HCT116 (cell line): ENCODE results near the gene CYP11A1. TPM values are rescaled to one million over a fixed set of nuclear protein-coding genes. Genes with fewer than 3 reads are reported as not detected.

Experiments used
- ATAC-seq: fragments of 200-7000 bp; cut with Tn5 transposase; 2 replicates; pipeline ENCODE4 v1.9.1; 2020; ENCODE audit warnings: mild to moderate bottlenecking, moderate library complexity
- Bru-seq: library from RNA; stranded (reverse); fragments of 400-500 nt; gene quantifications from one replicate; lab custom pipeline; 2021; lab: Mats Ljungman, UMichigan
- BruChase-seq, 2 experiments: library from RNA; stranded (reverse); fragments of 400-500 nt; gene quantifications; one replicate each; lab custom pipeline; 2021; lab: Mats Ljungman, UMichigan
- BruUV-seq: library from RNA; stranded (reverse); fragments of 400-500 nt; replicated peaks from 2 replicates; lab custom pipeline; 2021; lab: Mats Ljungman, UMichigan
- CTCF ChIA-PET: fragments of 300-600 bp; sonication (Branson Sonifier 250); formaldehyde crosslinking; loops from one replicate; lab custom pipeline; 2021; ENCODE audit warnings: antibody characterized with exemption; lab: Charles Lee
- POLR2A ChIA-PET: fragments of 300-600, 350-600 bp; sonication (Branson Sonifier 250); formaldehyde crosslinking; loops from one replicate; lab custom pipeline; 2021; ENCODE audit warnings: antibody characterized with exemption; lab: Charles Lee
- RAD21 ChIA-PET, 2 experiments: fragments of 300-600 bp; sonication (Branson Sonifier 250); formaldehyde crosslinking; loops; one replicate each; lab custom pipeline; 2023; ENCODE audit warnings: low total read pairs in 2 of 2; ENCODE audit not compliant: uncharacterized antibody in 2 of 2, unreplicated experiment in 2 of 2, low non-redundant PET in 1 of 2; lab: Charles Lee
- DNase-seq: peaks from one replicate; pipeline ENCODE4 v3.0.0-alpha.2; 2010; ENCODE audit warnings: low read depth, low spot score
- H2AFZ ChIP-seq: fragments of 200-600 bp; shearing (Covaris generic), sonication (generic); 2 replicates; pipeline ENCODE4 v1.6.1; 2017; ENCODE audit warnings: low read depth, mixed run types, mixed read lengths, antibody characterized with exemption, low read length; ENCODE audit not compliant: poor library complexity, severe bottlenecking
- H3K27ac ChIP-seq: 2 replicates; pipeline ENCODE4 v1.5.1; 2012; ENCODE audit warnings: low read depth, low read length
- H3K27me3 ChIP-seq: fragments of 200-600 bp; sonication (generic); 2 replicates; pipeline ENCODE4 v1.6.1; 2016; ENCODE audit warnings: mixed run types, low read length, mixed read lengths; ENCODE audit not compliant: insufficient read depth
- H3K36me3 ChIP-seq, 2 experiments: fragments of 200-500 bp in 1 of 2; fragments of 200-600 bp in 1 of 2; sonication (Bioruptor generic) in 1 of 2; sonication (generic) in 1 of 2; 2 replicates each; pipeline versions ENCODE4 v1.5.1 to v1.6.1; 2014 to 2016; ENCODE audit warnings: low read length in 2 of 2, inconsistent platforms in 1 of 2, mixed read lengths in 1 of 2, mixed run types in 1 of 2; ENCODE audit not compliant: insufficient read depth in 2 of 2, control insufficient read depth in 1 of 2
- H3K4me1 ChIP-seq, 2 experiments: fragments of 200-600 bp in 1 of 2; sonication (generic) in 1 of 2; 2 replicates each; pipeline versions ENCODE4 v1.5.1 to v1.6.1; 2012 to 2017; ENCODE audit warnings: low read length in 2 of 2, inconsistent platforms in 1 of 2, mild to moderate bottlenecking in 1 of 2, mixed read lengths in 1 of 2, mixed run types in 1 of 2, moderate library complexity in 1 of 2; ENCODE audit not compliant: insufficient read depth in 2 of 2, control insufficient read depth in 1 of 2
- H3K4me2 ChIP-seq: fragments of 200-600 bp; sonication (generic); 2 replicates; pipeline ENCODE4 v1.6.1; 2017; ENCODE audit warnings: mixed run types, low read length, mixed read lengths
- H3K4me3 ChIP-seq, 2 experiments: fragments of 200-600 bp in 1 of 2; sonication (generic) in 1 of 2; replicated peaks in 1 of 2; 2 replicates each; pipeline ENCODE4 v1.5.1; 2011 to 2016; ENCODE audit warnings: low read length in 2 of 2, control low read depth in 1 of 2, low read depth in 1 of 2, mild to moderate bottlenecking in 1 of 2, mixed read lengths in 1 of 2, mixed run types in 1 of 2
- H3K79me2 ChIP-seq: fragments of 200-600 bp; sonication (generic); 2 replicates; pipeline ENCODE4 v1.6.1; 2017; ENCODE audit warnings: mild to moderate bottlenecking, mixed run types, low read length, moderate library complexity, mixed read lengths; ENCODE audit not compliant: insufficient read depth
- H3K9ac ChIP-seq: fragments of 200-600 bp; sonication (generic); 2 replicates; pipeline ENCODE4 v1.6.1; 2016; ENCODE audit warnings: low read length, mixed read lengths
- H3K9me2 ChIP-seq: fragments of 200-600 bp; sonication (generic), shearing (Covaris generic); 2 replicates; pipeline ENCODE4 v1.6.1; 2017; ENCODE audit warnings: mixed run types, mild to moderate bottlenecking, moderate library complexity; ENCODE audit not compliant: insufficient read depth
- H3K9me3 ChIP-seq, 2 experiments: fragments of 200-500 bp in 1 of 2; fragments of 200-600 bp in 1 of 2; sonication (Bioruptor generic) in 1 of 2; sonication (generic) in 1 of 2; 2 replicates each; pipeline ENCODE4 v1.6.1; 2014 to 2017; ENCODE audit warnings: low read length in 2 of 2, mixed read lengths in 2 of 2, inconsistent platforms in 1 of 2, low read depth in 1 of 2, mild to moderate bottlenecking in 1 of 2, mixed run types in 1 of 2, moderate library complexity in 1 of 2; ENCODE audit not compliant: control insufficient read depth in 1 of 2, insufficient read depth in 1 of 2
- H4K20me1 ChIP-seq: fragments of 200-600 bp; sonication (generic), shearing (Covaris generic); 2 replicates; pipeline ENCODE4 v1.6.1; 2017; ENCODE audit warnings: mixed run types, mild to moderate bottlenecking, moderate library complexity; ENCODE audit not compliant: insufficient read depth
- ATF3 ChIP-seq: IDR thresholded peaks from 2 replicates; pipeline ENCODE4 v1.6.1; 2012
- CBX3 ChIP-seq: IDR thresholded peaks from 2 replicates; pipeline ENCODE4 v1.6.1; 2012; ENCODE audit warnings: low read depth
- CEBPB ChIP-seq: IDR thresholded peaks from 2 replicates; pipeline ENCODE4 v1.6.1; 2012; ENCODE audit warnings: low read depth
- EGR1 ChIP-seq: IDR thresholded peaks from 2 replicates; pipeline ENCODE4 v1.6.1; 2012; ENCODE audit warnings: low read depth
- EZH2phosphoT487 ChIP-seq: fragments of 200-600 bp; IDR thresholded peaks from 2 replicates; pipeline ENCODE4 v1.6.1; 2018; ENCODE audit warnings: antibody characterized with exemption, borderline replicate concordance
- FOSL1 ChIP-seq: IDR thresholded peaks from 2 replicates; pipeline ENCODE4 v1.6.1; 2012; ENCODE audit warnings: low read depth
- MAX ChIP-seq: IDR thresholded peaks from 2 replicates; pipeline ENCODE4 v1.6.1; 2012
- POLR2AphosphoS5 ChIP-seq: IDR thresholded peaks from 2 replicates; pipeline ENCODE4 v1.6.1; 2011; ENCODE audit warnings: mild to moderate bottlenecking, low read depth, low read length, moderate library complexity
- RAD21 ChIP-seq: IDR thresholded peaks from 2 replicates; pipeline ENCODE4 v1.6.1; 2012; ENCODE audit warnings: low read depth, mild to moderate bottlenecking
- SIN3A ChIP-seq: IDR thresholded peaks from 2 replicates; pipeline ENCODE4 v1.6.1; 2012; ENCODE audit warnings: low read depth
- SP1 ChIP-seq: IDR thresholded peaks from 2 replicates; pipeline ENCODE4 v1.6.1; 2012; ENCODE audit warnings: low read depth
- SRF ChIP-seq: IDR thresholded peaks from 2 replicates; pipeline ENCODE4 v1.6.1; 2012; ENCODE audit warnings: low read depth
- TCF7L2 ChIP-seq: IDR thresholded peaks from 2 replicates; pipeline ENCODE4 v1.7.0; 2011; ENCODE audit warnings: borderline replicate concordance, inconsistent platforms; ENCODE audit not compliant: insufficient read depth, insufficient read length; ENCODE audit errors: extremely low read depth
- YY1 ChIP-seq: IDR thresholded peaks from 2 replicates; pipeline ENCODE4 v1.6.1; 2011; ENCODE audit warnings: low read length, low read depth, moderate library complexity, mild to moderate bottlenecking; ENCODE audit not compliant: insufficient replicate concordance; ENCODE audit errors: extremely low read depth
- intact Hi-C: fragments of 100-400 bp; cut with micrococcal nuclease; formaldehyde crosslinking; loops from 2 replicates; pipeline ENCODE4 v1.10.0; 2022
- long read RNA-seq: library from polyadenylated mRNA; unstranded; transcript quantifications from one replicate; pipeline ENCODE4 v2.0.0, GENCODE V29; 2021; ENCODE audit not compliant: unreplicated experiment
- polyA plus RNA-seq: library from polyadenylated mRNA; unstranded; fragments of >200 nt; gene quantifications from 2 replicates; pipeline ENCODE4 v1.2.1, GENCODE V29; 2012; ENCODE audit warnings: missing spikeins
- total RNA-seq: library from RNA; stranded (reverse); gene quantifications from one replicate; pipeline ENCODE4 v1.2.1, GENCODE V29; 2021; ENCODE audit not compliant: unreplicated experiment

CYP11A1 gene
- total RNA-seq: 0.57 TPM
- polyA plus RNA-seq: 0.25 and 0.27 TPM in 2 replicates
- percentile 20 among the genes with signal in this experiment for Bru-seq, nascent RNA
- percentile 19 among the genes with signal in this experiment for BruChase-seq, experiment 1, labeled RNA remaining after a 6-hour chase
- percentile 29 among the genes with signal in this experiment for BruChase-seq, experiment 2, labeled RNA remaining after a 2-hour chase
- long read RNA-seq, partial matches to known transcripts: 0 of 1 reads
- long read RNA-seq, other reads (novel, unspliced or antisense): 1 of 1 reads

- no peaks in the 10 kb centered on the region for H3K4me1 ChIP-seq
- no peak within 1 kb of the TSS for H3K4me3 ChIP-seq
- TF ChIP-seq RAD21 (no peak), YY1 (no peak)
- H3K27me3 ChIP-seq: peaks cover 14% of the 10 kb centered on the region
- no peaks in the 10 kb centered on the region for H3K79me2 ChIP-seq
- intact Hi-C loops: no loop called here
- no peak within 1 kb of the TSS for H3K4me2 ChIP-seq
- H3K27ac ChIP-seq: no peak within 1 kb of the TSS
- ChIA-PET CTCF (interaction anchor here (1.2 kb wide), 1 partner anchor 122 kb away, joined by 3 read pairs; no protein-coding TSS in a partner anchor), POLR2A (no interaction called here), RAD21 (no interaction called here)
- no peak for DNase-seq
- no TSS peak for BruUV-seq
- no peaks in the 10 kb centered on the region for H3K9me3 ChIP-seq
- H2AFZ ChIP-seq: no peak within 1 kb of the TSS
- H3K9ac ChIP-seq: no peak within 1 kb of the TSS
- H3K9me2 ChIP-seq: no peaks in the 10 kb centered on the region
- ATAC-seq: no peak
- no peaks in the 10 kb centered on the region for H3K36me3 ChIP-seq
- H4K20me1 ChIP-seq: no peaks in the 10 kb centered on the region
Observed at GRCh38 chr15:74367296-74367854, at the start of gene CYP11A1. Gene CYP11A1 (minus strand): TSS chr15:74367646. CDS start chr15:74367585, 61 bp downstream.

GRCh38 chr15:74417225-74417624 lies 49.8 kb upstream of the CYP11A1 start:
- intact Hi-C loops: no loop called here
- no peaks in the 10 kb centered on the region for H3K27me3 ChIP-seq
- no TSS peak for BruUV-seq
- H3K9me3 ChIP-seq: no peaks in the 10 kb centered on the region
- CTCF ChIA-PET: no interaction called here
- POLR2A ChIA-PET: interaction anchor here (0.7 kb wide), 1 partner anchor 16 kb away, joined by 4 read pairs; no protein-coding TSS in a partner anchor
- H3K4me1 ChIP-seq: peaks cover 40 to 45% of the 10 kb centered on the region in 2 experiments
- no peak for DNase-seq
- no peaks in the 10 kb centered on the region for H3K9me2 ChIP-seq
- peaks cover 52% of the 10 kb centered on the region for H3K79me2 ChIP-seq
- H3K4me3 ChIP-seq: no peak overlapping the region
- no peak for ATAC-seq
- TF ChIP-seq CEBPB: no peak
- no peak for TF ChIP-seq MAX
- no peak for TF ChIP-seq POLR2AphosphoS5
- TF ChIP-seq SP1: no peak
- no peak for TF ChIP-seq YY1
- TF ChIP-seq EZH2phosphoT487: no peak
- TF ChIP-seq SRF: no peak
- no peak for TF ChIP-seq FOSL1
- TF ChIP-seq CBX3: no peak
- no peak for TF ChIP-seq ATF3
- no peak for TF ChIP-seq EGR1
- TF ChIP-seq SIN3A: no peak
- TF ChIP-seq TCF7L2: no peak
- no peaks in the 10 kb centered on the region for H4K20me1 ChIP-seq
- RAD21 ChIA-PET: no interaction called here
- H3K36me3 ChIP-seq: peaks cover 0 to 35% of the 10 kb centered on the region in 2 experiments; a peak in 2 of 4 replicates
- no peak overlapping the region for H2AFZ ChIP-seq
- H3K9ac ChIP-seq: no peak overlapping the region
- H3K27ac ChIP-seq: no peak overlapping the region
- H3K4me2 ChIP-seq: no peak overlapping the region
